Dendritic cell treated with granulocyte-macrophage colony-stimulating factor and Interleukin-4, amounts not matched to agents 40 ng/mL and 50 ng/mL, for 4 days (primary cell): ENCODE results near the gene PPP1R1C.

Experiments
- H3K27ac Mint-ChIP-seq: one replicate; pipeline ENCODE4 v1.8.0; 2022; ENCODE audit warnings: mild to moderate bottlenecking, mixed read lengths
- H3K27me3 Mint-ChIP-seq: one replicate; pipeline ENCODE4 v1.8.0; 2022; ENCODE audit warnings: mild to moderate bottlenecking, mixed read lengths
- H3K36me3 Mint-ChIP-seq: one replicate; pipeline ENCODE4 v1.8.0; 2022; ENCODE audit warnings: low read depth, mixed read lengths
- H3K4me1 Mint-ChIP-seq: one replicate; pipeline ENCODE4 v1.8.0; 2022; ENCODE audit warnings: low read depth, mixed read lengths
- H3K4me3 Mint-ChIP-seq: one replicate; pipeline ENCODE4 v1.8.0; 2022; ENCODE audit warnings: mild to moderate bottlenecking, moderate library complexity, mixed read lengths
- H3K9me3 Mint-ChIP-seq: one replicate; pipeline ENCODE4 v1.8.0; 2022; ENCODE audit warnings: mixed read lengths
- intact Hi-C: fragments of 100-400 bp; cut with micrococcal nuclease; formaldehyde crosslinking; loops from one replicate; pipeline ENCODE4 v1.15.0; 2022

Gene PPP1R1C

GRCh38 chr2:182070736-182071135 is 85.1 kb downstream of the PPP1R1C start:
- no peak overlapping the region for H3K27ac Mint-ChIP-seq
- no peaks in the 10 kb centered on the region for H3K27me3 Mint-ChIP-seq
- no peaks in the 10 kb centered on the region for H3K36me3 Mint-ChIP-seq
- no peak overlapping the region for H3K4me3 Mint-ChIP-seq
- H3K9me3 Mint-ChIP-seq = no peaks in the 10 kb centered on the region
- no peaks in the 10 kb centered on the region for H3K4me1 Mint-ChIP-seq
- intact Hi-C loops = loop anchor here (10.0 kb wide), 1 partner anchor 996 kb away; no protein-coding TSS in a partner anchor

DNA sequence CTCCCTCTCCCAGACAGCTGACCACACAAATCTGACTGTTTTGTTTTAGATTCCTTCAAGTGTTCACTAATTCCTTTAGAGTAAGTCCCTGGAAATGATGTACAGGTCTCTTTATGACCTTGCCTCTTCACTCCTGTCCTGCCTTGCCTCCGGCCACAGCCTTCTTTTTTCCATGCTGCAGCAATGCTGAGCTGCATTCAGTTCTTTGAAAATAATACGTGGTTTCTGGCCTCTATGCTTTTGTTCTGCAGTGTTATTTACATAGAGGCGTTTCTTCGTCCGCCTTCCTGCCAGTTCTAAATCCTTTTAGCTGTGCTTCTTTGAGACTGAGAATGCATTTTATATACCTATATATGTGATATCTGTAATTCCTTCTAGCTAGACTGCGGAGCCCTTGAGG is 87.2 kb downstream of the PPP1R1C start:
- no peaks in the 10 kb centered on the region for H3K27me3 Mint-ChIP-seq
- no peaks in the 10 kb centered on the region for H3K36me3 Mint-ChIP-seq
- no peaks in the 10 kb centered on the region for H3K9me3 Mint-ChIP-seq
- no peak overlapping the region for H3K4me3 Mint-ChIP-seq
- intact Hi-C loops = loop anchor here (10.0 kb wide), 1 partner anchor 998 kb away; no protein-coding TSS in a partner anchor
- no peaks in the 10 kb centered on the region for H3K4me1 Mint-ChIP-seq
- H3K27ac Mint-ChIP-seq = no peak overlapping the region

GRCh38 chr2:182073613-182074012 is 88.0 kb downstream of the PPP1R1C start:
- no peaks in the 10 kb centered on the region for H3K27me3 Mint-ChIP-seq
- H3K4me1 Mint-ChIP-seq = no peaks in the 10 kb centered on the region
- intact Hi-C loops = loop anchor here (10.0 kb wide), 1 partner anchor 999 kb away; no protein-coding TSS in a partner anchor
- no peak overlapping the region for H3K4me3 Mint-ChIP-seq
- H3K36me3 Mint-ChIP-seq = no peaks in the 10 kb centered on the region
- H3K9me3 Mint-ChIP-seq = no peaks in the 10 kb centered on the region
- H3K27ac Mint-ChIP-seq = no peak overlapping the region

- intact Hi-C loops = loop anchor here (1.0 to 10.0 kb wide), 4 partner anchors 125 to 1002 kb away; no protein-coding TSS in a partner anchor
- Mint-ChIP-seq H3K27ac (no peak overlapping the region), H3K27me3 (no peaks in the 10 kb centered on the region)
Measured at GRCh38 chr2:182077023-182077422, 91.4 kb downstream of the PPP1R1C start.

DNA sequence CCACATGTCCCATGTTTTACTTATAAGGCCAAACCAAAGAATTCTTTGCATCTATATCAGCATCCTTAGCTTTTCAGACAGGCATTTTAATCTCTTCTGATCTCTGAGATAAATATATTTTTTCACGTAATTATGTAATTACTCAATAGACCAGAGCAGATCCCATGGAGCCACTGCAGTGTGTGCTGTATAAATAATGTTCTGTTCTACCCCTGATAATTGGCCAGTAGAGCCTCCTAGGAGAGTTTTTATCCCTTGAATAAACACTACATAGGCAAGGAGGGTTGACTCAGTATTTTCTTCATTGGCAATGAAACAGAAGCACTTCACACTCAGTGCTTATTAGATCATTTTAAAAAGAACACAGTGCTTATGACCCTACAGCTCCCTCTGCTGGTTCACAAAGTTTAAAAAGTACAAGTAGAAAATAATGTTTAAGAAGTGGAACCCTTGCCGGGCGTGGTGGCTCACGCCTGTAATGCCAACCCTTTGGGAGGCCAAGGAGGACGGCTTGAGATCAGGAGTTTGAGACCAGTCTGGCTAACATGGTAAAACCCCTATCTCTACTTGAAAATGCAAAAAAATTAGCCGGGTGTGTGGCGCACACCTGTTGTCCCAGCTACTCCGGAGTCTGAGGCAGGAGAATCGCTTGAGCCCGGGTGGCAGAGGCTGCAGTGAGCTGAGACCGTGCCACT is 91.9 kb downstream of the PPP1R1C start:
- Mint-ChIP-seq H3K4me3 (no peak overlapping the region), H3K27me3 (no peaks in the 10 kb centered on the region), H3K9me3 (no peaks in the 10 kb centered on the region), H3K27ac (no peak overlapping the region), H3K4me1 (peaks cover 10% of the 10 kb centered on the region), H3K36me3 (no peaks in the 10 kb centered on the region)
- intact Hi-C loops = loop anchor here (1.0 to 10.0 kb wide), 4 partner anchors 125 to 1003 kb away; no protein-coding TSS in a partner anchor

More at GRCh38 chr2:182077023-182077422, 91.4 kb downstream of the PPP1R1C start:
- Mint-ChIP-seq H3K4me3 (no peak overlapping the region), H3K4me1 (peaks cover 10% of the 10 kb centered on the region), H3K36me3 (no peaks in the 10 kb centered on the region), H3K9me3 (no peaks in the 10 kb centered on the region)

GRCh38 chr2:182078988-182079602 is 93.4 kb downstream of the PPP1R1C start:
- Mint-ChIP-seq H3K27ac (no peak overlapping the region), H3K9me3 (no peaks in the 10 kb centered on the region), H3K4me1 (peaks cover 10% of the 10 kb centered on the region), H3K27me3 (no peaks in the 10 kb centered on the region), H3K4me3 (no peak overlapping the region), H3K36me3 (no peaks in the 10 kb centered on the region)
- intact Hi-C loops = loop anchor here (5.0 to 10.0 kb wide), 3 partner anchors 127 to 1004 kb away; no protein-coding TSS in a partner anchor

GRCh38 chr2:182080493-182080892 is 94.8 kb downstream of the PPP1R1C start:
- intact Hi-C loops = no loop called here
- no peaks in the 10 kb centered on the region for H3K9me3 Mint-ChIP-seq
- no peak overlapping the region for H3K27ac Mint-ChIP-seq
- H3K4me3 Mint-ChIP-seq = no peak overlapping the region
- H3K36me3 Mint-ChIP-seq = no peaks in the 10 kb centered on the region
- H3K27me3 Mint-ChIP-seq = no peaks in the 10 kb centered on the region
- H3K4me1 Mint-ChIP-seq = peaks cover 10% of the 10 kb centered on the region

GRCh38 chr2:182081602-182082260 is 96.1 kb downstream of the PPP1R1C start:
- Mint-ChIP-seq H3K4me1 (peaks cover 10% of the 10 kb centered on the region), H3K27me3 (no peaks in the 10 kb centered on the region), H3K9me3 (no peaks in the 10 kb centered on the region), H3K27ac (no peak overlapping the region), H3K4me3 (no peak overlapping the region), H3K36me3 (no peaks in the 10 kb centered on the region)
- intact Hi-C loops = no loop called here

DNA sequence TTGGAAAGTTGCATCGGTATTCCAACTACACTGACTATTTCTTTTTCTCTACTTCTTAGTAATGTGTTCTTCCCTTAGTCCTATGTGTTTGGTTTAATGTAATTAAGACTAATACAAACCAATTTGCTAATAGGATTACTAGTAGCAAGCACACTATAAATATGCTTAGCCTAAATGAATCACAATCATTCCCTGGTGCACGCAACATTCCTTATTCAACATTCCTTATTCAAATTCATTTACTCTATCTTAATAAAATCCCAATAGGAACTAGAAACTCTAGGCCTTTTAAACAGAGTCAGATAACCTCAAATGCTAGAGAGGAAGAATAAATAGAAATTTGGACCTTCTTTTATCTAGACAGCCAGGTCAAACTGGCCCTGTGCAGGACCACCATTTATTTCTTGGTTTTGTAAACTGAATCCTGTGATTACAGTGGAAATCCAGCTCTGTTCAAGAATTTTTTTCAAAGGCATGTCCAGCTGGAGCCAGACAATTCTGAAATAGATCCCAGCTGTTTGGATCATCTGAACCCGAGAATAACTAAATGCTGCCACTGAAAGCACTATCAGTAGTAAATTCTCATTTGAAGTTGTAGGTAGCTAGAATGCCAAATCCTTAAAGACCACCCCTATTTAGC is 103.1 kb downstream of the PPP1R1C start:
- Mint-ChIP-seq H3K4me1 (no peaks in the 10 kb centered on the region), H3K4me3 (no peak overlapping the region), H3K36me3 (no peaks in the 10 kb centered on the region), H3K27me3 (peaks cover 1% of the 10 kb centered on the region), H3K27ac (no peak overlapping the region), H3K9me3 (peaks cover 8% of the 10 kb centered on the region)
- intact Hi-C loops = no loop called here

GRCh38 chr2:182090486-182090885 is 104.8 kb downstream of the PPP1R1C start:
- intact Hi-C loops = no loop called here
- Mint-ChIP-seq H3K27me3 (peaks cover 1% of the 10 kb centered on the region), H3K9me3 (peaks cover 12% of the 10 kb centered on the region)

DNA sequence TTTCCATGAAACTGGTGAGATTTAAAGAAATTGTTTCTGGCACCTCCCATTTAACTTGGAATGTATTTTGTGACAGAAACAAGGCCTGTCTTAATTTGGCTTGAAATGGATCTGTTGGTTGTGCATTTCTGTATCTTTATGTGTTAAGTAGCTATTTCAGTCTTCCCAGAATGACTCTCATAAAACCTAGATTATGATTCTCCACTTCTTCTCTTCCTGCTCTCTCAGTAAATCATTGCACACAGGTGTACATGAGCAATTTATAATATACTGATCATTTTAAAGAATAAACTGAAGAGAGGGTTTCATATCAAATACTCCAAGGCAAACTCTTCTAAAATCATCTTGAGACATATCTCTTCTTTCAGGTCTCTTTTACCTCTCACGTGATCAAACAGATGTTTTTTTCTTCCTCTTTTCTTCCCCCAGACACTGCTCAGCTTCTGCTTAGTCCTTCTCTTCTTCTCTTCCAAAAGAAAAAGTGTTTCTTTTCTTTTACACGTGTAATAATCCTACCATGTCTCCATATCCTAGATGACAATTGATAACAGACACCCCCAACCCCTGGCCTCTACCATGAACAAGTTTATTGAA is 112.0 kb downstream of the PPP1R1C start:
- Mint-ChIP-seq H3K4me3 (no peak overlapping the region), H3K4me1 (peaks cover 6% of the 10 kb centered on the region), H3K27ac (no peak overlapping the region), H3K27me3 (no peaks in the 10 kb centered on the region), H3K36me3 (no peaks in the 10 kb centered on the region), H3K9me3 (peaks cover 12% of the 10 kb centered on the region)
- intact Hi-C loops = no loop called here

More at GRCh38 chr2:182090486-182090885, 104.8 kb downstream of the PPP1R1C start:
- Mint-ChIP-seq H3K4me3 (no peak overlapping the region), H3K36me3 (no peaks in the 10 kb centered on the region), H3K27ac (no peak overlapping the region), H3K4me1 (no peaks in the 10 kb centered on the region)

GRCh38 chr2:182098648-182099047 is 113.0 kb downstream of the PPP1R1C start:
- intact Hi-C loops = no loop called here
- Mint-ChIP-seq H3K4me1 (peaks cover 6% of the 10 kb centered on the region), H3K36me3 (no peaks in the 10 kb centered on the region), H3K4me3 (no peak overlapping the region), H3K9me3 (peaks cover 5% of the 10 kb centered on the region), H3K27me3 (no peaks in the 10 kb centered on the region), H3K27ac (no peak overlapping the region)

DNA sequence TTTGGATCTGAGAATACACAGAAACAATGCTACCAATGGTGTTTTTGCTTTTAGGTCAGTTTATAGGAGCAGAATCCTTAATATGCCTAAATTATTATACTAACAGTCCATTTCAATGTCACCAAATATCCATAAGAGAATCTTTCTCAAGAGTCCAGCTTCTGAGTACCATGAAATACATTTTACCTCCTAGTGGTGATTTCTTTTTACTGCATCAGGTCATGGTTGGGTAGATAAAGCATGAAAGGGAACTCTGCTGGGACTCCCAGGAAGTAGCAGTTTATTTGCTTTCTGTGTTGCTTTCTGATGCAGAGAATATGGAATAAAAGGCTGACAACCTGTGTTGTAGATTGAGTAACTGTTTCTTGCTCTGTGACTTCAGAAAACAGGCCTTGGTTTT is 115.6 kb downstream of the PPP1R1C start:
- Mint-ChIP-seq H3K4me3 (no peak overlapping the region), H3K36me3 (no peaks in the 10 kb centered on the region), H3K27ac (no peak overlapping the region), H3K4me1 (peaks cover 6% of the 10 kb centered on the region), H3K9me3 (no peaks in the 10 kb centered on the region), H3K27me3 (no peaks in the 10 kb centered on the region)
- intact Hi-C loops = no loop called here
